Prostate gland (tissue), 2 donors: ENCODE measurements around the gene PUS1. TPM values are rescaled to one million over a fixed set of nuclear protein-coding genes. Genes with fewer than 3 reads are reported as not detected.

Experiments used
- DNase-seq: peaks from one replicate; pipeline ENCODE4 v3.0.0-alpha.2; 2019; ENCODE audit warnings: low spot score
- H3K27ac ChIP-seq, 2 donors: fragments of 200-600 bp; sonication (generic); 2 replicates each; pipeline ENCODE4 v1.5.1; 2017 to 2019
- H3K27me3 ChIP-seq: fragments of 200-600 bp; sonication (generic); replicated peaks from 2 replicates; pipeline ENCODE4 v1.5.1; 2019; ENCODE audit not compliant: insufficient read depth
- H3K36me3 ChIP-seq, 2 donors: fragments of 200-600 bp; sonication (generic); 1 replicate in 1 of 2; 2 replicates in 1 of 2; pipeline versions ENCODE4 v1.5.1 to v1.8.1; 2017 to 2019
- H3K4me1 ChIP-seq: fragments of 200-600 bp; sonication (generic); replicated peaks from 2 replicates; pipeline ENCODE4 v1.5.1; 2019
- H3K4me3 ChIP-seq, 2 donors: fragments of 200-600 bp; sonication (generic); 2 replicates each; pipeline ENCODE4 v1.5.1; 2017 to 2019
- H3K9me3 ChIP-seq: fragments of 200-600 bp; sonication (generic); 2 replicates; pipeline ENCODE4 v1.5.1; 2017
- CTCF ChIP-seq, 4 experiments: fragments of 200-600 bp in 2 of 4; fragments of 450-650 bp in 2 of 4; sonication (generic) in 2 of 4; IDR thresholded peaks; 1 replicate in 3 of 4; 2 replicates in 1 of 4; pipeline ENCODE4 v1.5.1; 2016 to 2019; ENCODE audit warnings: antibody characterized with exemption in 4 of 4, mild to moderate bottlenecking in 2 of 4, moderate library complexity in 2 of 4
- POLR2A ChIP-seq: fragments of 450-650 bp; IDR thresholded peaks from one replicate; pipeline ENCODE4 v1.6.1; 2016; ENCODE audit warnings: antibody characterized with exemption, mild to moderate bottlenecking
- POLR2AphosphoS5 ChIP-seq: sonication (generic); formaldehyde crosslinking; IDR thresholded peaks from one replicate; pipeline ENCODE4 v1.6.1; 2017; ENCODE audit warnings: antibody characterized with exemption
- WGBS: methylation state at CpG from one replicate; pipeline ENCODE4 v1.1.5; 2018; 5-methylcytosine and 5-hydroxymethylcytosine counted together
- intact Hi-C: fragments of 100-400 bp; cut with DNase I; formaldehyde crosslinking; loops from one replicate; pipeline ENCODE4 v1.14.2; 2022
- total RNA-seq, 2 donors: library from RNA; depleted of rRNA; stranded (reverse); fragments of >200 nt; gene quantifications; one replicate each; pipeline ENCODE4 v1.1.0, GENCODE V29; 2016

Gene PUS1
- total RNA-seq, 2 donors from 2014 or later: 17.4 to 17.8 TPM

GRCh38 chr12:131927110-131928079 lies 1.7 kb upstream of the PUS1 start:
- no peak for DNase-seq
- intact Hi-C loops: no loop called here
- no peak overlapping the region for H3K4me3 ChIP-seq
- TF ChIP-seq CTCF (IDR thresholded peaks at IDR 0.05) (no peak), POLR2A (no peak), POLR2AphosphoS5 (no peak)
- H3K4me1 ChIP-seq: no peaks in the 10 kb centered on the region
- 81% methylated on average over 24 of the region's 24 CpGs for WGBS
- H3K27me3 ChIP-seq: no peaks in the 10 kb centered on the region
- no peak overlapping the region for H3K27ac ChIP-seq
- no peaks in the 10 kb centered on the region for H3K36me3 ChIP-seq
- H3K9me3 ChIP-seq: no peaks in the 10 kb centered on the region

GRCh38 chr12:131928080-131928710 lies 881 bp upstream of the PUS1 start:
- TF ChIP-seq POLR2AphosphoS5 (no peak), POLR2A (no peak), CTCF (IDR thresholded peaks at IDR 0.05) (no peak)
- H3K4me1 ChIP-seq: no peaks in the 10 kb centered on the region
- peak overlapping the region; percentile 58 to 64 for H3K4me3 ChIP-seq
- H3K27me3 ChIP-seq: no peaks in the 10 kb centered on the region
- no peaks in the 10 kb centered on the region for H3K9me3 ChIP-seq
- peak overlapping the region; percentile 80 for H3K27ac ChIP-seq
- no peaks in the 10 kb centered on the region for H3K36me3 ChIP-seq
- no peak for DNase-seq
- intact Hi-C loops: no loop called here
- WGBS: 39% methylated on average over 33 of the region's 33 CpGs

- intact Hi-C loops: loop anchor here (1.0 to 2.0 kb wide), 2 partner anchors 19 to 36 kb away; partner anchors contain the start of genes EP400 and ULK1
- H3K9me3 ChIP-seq: no peaks in the 10 kb centered on the region
- no peaks in the 10 kb centered on the region for H3K4me1 ChIP-seq
- DNase-seq: no peak
- under 1% methylated on average over 60 of the region's 87 CpGs for WGBS
- TF ChIP-seq POLR2A: no peak
- H3K27ac ChIP-seq: peak overlapping the region in 1 of 2 donors; percentile 80
- H3K4me3 ChIP-seq: peak overlapping the region; percentile 58 to 64
- H3K27me3 ChIP-seq: no peaks in the 10 kb centered on the region
- H3K36me3 ChIP-seq: no peaks in the 10 kb centered on the region
These were observed 743 bp downstream of the PUS1 start for GRCh38 chr12:131929581-131930456.

- H3K36me3 ChIP-seq: no peaks in the 10 kb centered on the region
- 87% methylated on average over 9 of the region's 9 CpGs for WGBS
- DNase-seq: no peak
These were observed 1.4 kb downstream of the PUS1 start for GRCh38 chr12:131930510-131930909.

More at GRCh38 chr12:131930510-131930909, 1.4 kb downstream of the PUS1 start:
- intact Hi-C loops: loop anchor here (2.0 kb wide), 1 partner anchor 18 kb away; the partner anchor contains the start of gene EP400
- H3K4me3 ChIP-seq: peak overlapping the region; percentile 58 to 64
- TF ChIP-seq POLR2AphosphoS5 (no peak), CTCF (IDR thresholded peaks at IDR 0.05) (no peak), POLR2A (no peak)
- no peak overlapping the region for H3K27ac ChIP-seq
- H3K27me3 ChIP-seq: no peaks in the 10 kb centered on the region
- no peaks in the 10 kb centered on the region for H3K4me1 ChIP-seq
- H3K9me3 ChIP-seq: no peaks in the 10 kb centered on the region
